ENCODE data around the gene SEC14L5.

SEC14L5 gene

GRCh38 chr16:4987580-4988374, 29.6 kb downstream of the SEC14L5 start:
- no peak for DNase-seq

- no peak for DNase-seq
Measured at GRCh38 chr16:4988647-4989046, 30.5 kb downstream of the SEC14L5 start.

- DNase-seq = no peak
Measured at GRCh38 chr16:4989391-4990006, 31.4 kb downstream of the SEC14L5 start.

- DNase-seq = no peak
Measured at GRCh38 chr16:4990415-4990814, 32.3 kb downstream of the SEC14L5 start.

GRCh38 chr16:4991754-4992153, 33.6 kb downstream of the SEC14L5 start:
- DNase-seq = no peak

GRCh38 chr16:4994719-4995434, 36.7 kb downstream of the SEC14L5 start:
- no peak for DNase-seq

GRCh38 chr16:5000573-5001001, 42.5 kb downstream of the SEC14L5 start:
- no peak for DNase-seq

- no peak for DNase-seq
Measured at GRCh38 chr16:5001571-5001970, 43.4 kb downstream of the SEC14L5 start.

- DNase-seq = no peak
Measured at GRCh38 chr16:5001986-5002385, 43.9 kb downstream of the SEC14L5 start.

GRCh38 chr16:5002699-5003143, 44.6 kb downstream of the SEC14L5 start:
- no peak for DNase-seq

- DNase-seq = no peak
Measured at GRCh38 chr16:5003211-5003610, 45.1 kb downstream of the SEC14L5 start.

GRCh38 chr16:5003828-5004227, 45.7 kb downstream of the SEC14L5 start:
- no peak for DNase-seq

- no peak for DNase-seq
Measured at GRCh38 chr16:5004311-5004710, 46.2 kb downstream of the SEC14L5 start.

- DNase-seq = no peak
Measured at GRCh38 chr16:5005916-5006315, 47.8 kb downstream of the SEC14L5 start.

- DNase-seq = no peak
Measured at GRCh38 chr16:5006348-5007193, 48.4 kb downstream of the SEC14L5 start.

- DNase-seq = no peak
Measured at GRCh38 chr16:5007256-5007655, 49.1 kb downstream of the SEC14L5 start.

- no peak for DNase-seq
Measured at GRCh38 chr16:5008311-5008731, 50.2 kb downstream of the SEC14L5 start.

- no peak for DNase-seq
Measured at GRCh38 chr16:5010576-5011329, 52.6 kb downstream of the SEC14L5 start.

- no peak for DNase-seq
Measured at GRCh38 chr16:5011637-5012036, 53.5 kb downstream of the SEC14L5 start.

- no peak for DNase-seq
Measured at GRCh38 chr16:5012887-5013286, 54.8 kb downstream of the SEC14L5 start.

- no peak for DNase-seq
Measured at GRCh38 chr16:5015351-5015750, 57.2 kb downstream of the SEC14L5 start.

- DNase-seq = no peak
Measured at GRCh38 chr16:5015887-5016286, 57.8 kb downstream of the SEC14L5 start.
